Measurements from ENCODE around the gene SLC38A1.
"Not testable (repeated sequence)": the region's sequence is repeated elsewhere in the genome, so short reads cannot be mapped to it uniquely, and the experiment has no call there.

Gene SLC38A1

GRCh38 chr12:46263140-46264016, 5.5 kb downstream of the SLC38A1 start:
- DNase-seq: no peak

- DNase-seq: no peak
Measured at GRCh38 chr12:46261646-46262045, 7.2 kb downstream of the SLC38A1 start.

- DNase-seq: no peak
Measured at GRCh38 chr12:46260913-46261476, 7.8 kb downstream of the SLC38A1 start.

GRCh38 chr12:46260124-46260912, 8.5 kb downstream of the SLC38A1 start:
- no peak for DNase-seq

- no peak for DNase-seq
Measured at GRCh38 chr12:46259713-46260112, 9.1 kb downstream of the SLC38A1 start.

GRCh38 chr12:46259071-46259470, 9.8 kb downstream of the SLC38A1 start:
- no peak for DNase-seq

- DNase-seq: no peak
Measured at GRCh38 chr12:46258129-46258528, 10.7 kb downstream of the SLC38A1 start.

- DNase-seq: no peak
Measured at GRCh38 chr12:46256942-46257341, 11.9 kb downstream of the SLC38A1 start.

GRCh38 chr12:46253544-46254162, 15.2 kb downstream of the SLC38A1 start:
- DNase-seq: no peak

GRCh38 chr12:46251994-46252393, 16.8 kb downstream of the SLC38A1 start:
- not testable (repeated sequence) for DNase-seq

- DNase-seq: not testable (repeated sequence)
Measured at GRCh38 chr12:46249960-46250359, 18.9 kb downstream of the SLC38A1 start.

- no peak for DNase-seq
Measured at GRCh38 chr12:46246021-46246700, 22.7 kb downstream of the SLC38A1 start.

GRCh38 chr12:46244997-46245396, 23.8 kb downstream of the SLC38A1 start:
- no peak for DNase-seq

- no peak for DNase-seq
Measured at GRCh38 chr12:46244273-46244915, 24.4 kb downstream of the SLC38A1 start.

GRCh38 chr12:46242569-46242968, 26.3 kb downstream of the SLC38A1 start:
- DNase-seq: no peak

GRCh38 chr12:46240436-46240835, 28.4 kb downstream of the SLC38A1 start:
- DNase-seq: no peak

- no peak for DNase-seq
Measured at GRCh38 chr12:46238821-46239220, 30.0 kb downstream of the SLC38A1 start.

GRCh38 chr12:46237371-46238045, 31.3 kb downstream of the SLC38A1 start:
- DNase-seq: no peak

- DNase-seq: no peak
Measured at GRCh38 chr12:46234000-46234399, 34.8 kb downstream of the SLC38A1 start.

- no peak for DNase-seq
Measured at GRCh38 chr12:46233423-46233822, 35.4 kb downstream of the SLC38A1 start.

GRCh38 chr12:46230983-46231382, 37.9 kb downstream of the SLC38A1 start:
- no peak for DNase-seq
